SKM-1 treated with dmso at 0.1 percent for 144 hours (cell line): ENCODE measurements around the gene MCM5.
"Not testable (repeated sequence)": the region's sequence is repeated elsewhere in the genome, so short reads cannot be mapped to it uniquely, and the experiment has no call there.

ENCODE experiments used
- DNase-seq: peaks from one replicate; lab custom pipeline; 2025; ENCODE audit not compliant: unreplicated experiment; lab: John Stamatoyannopoulos, UW

MCM5 gene

DNA sequence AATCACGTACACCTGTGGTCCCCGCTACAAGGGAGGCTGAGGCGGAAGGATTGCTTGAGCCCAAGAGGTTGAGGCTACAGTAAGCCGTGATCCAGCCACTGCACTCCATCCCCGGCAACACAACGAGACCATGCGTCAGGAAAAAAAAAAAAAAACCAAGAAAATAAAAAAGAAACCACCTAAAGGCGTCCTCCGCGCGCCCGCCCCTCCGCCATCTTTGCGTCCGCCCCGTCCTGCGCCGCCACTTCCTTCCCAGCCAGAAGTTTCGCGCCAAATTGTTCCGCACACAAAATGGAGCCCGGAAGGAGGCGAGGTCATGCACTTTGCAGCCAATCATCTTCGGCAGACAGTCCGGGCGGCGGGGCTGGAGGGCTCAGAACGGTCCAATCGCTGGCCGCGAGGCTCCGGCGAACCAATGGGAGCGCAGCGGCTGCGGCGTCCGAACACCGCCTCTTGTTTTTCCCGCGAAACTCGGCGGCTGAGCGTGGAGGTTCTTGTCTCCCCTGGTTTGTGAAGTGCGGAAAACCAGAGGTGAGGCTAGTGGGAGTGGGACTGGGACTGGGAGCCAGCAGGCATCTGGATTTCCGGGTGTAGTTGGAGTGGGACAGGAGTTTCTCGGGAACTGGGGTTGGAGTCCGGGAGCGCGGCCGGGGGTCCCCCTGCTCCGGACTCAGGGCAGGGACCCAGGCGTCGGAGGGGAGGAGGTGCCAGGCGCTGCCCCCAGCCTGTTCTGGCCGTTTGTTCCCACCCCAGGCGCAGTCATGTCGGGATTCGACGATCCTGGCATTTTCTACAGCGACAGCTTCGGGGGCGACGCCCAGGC, at the start of gene MCM5:
Gene MCM5 (plus strand): TSS at position 463 of the 823 bp plus-strand sequence. CDS start 299 bp downstream, at position 762.
- DNase-seq, result peak; percentile 98

- peak; percentile 79 for DNase-seq
Observed at GRCh38 chr22:35350539-35351503, 49.1 kb upstream of the MCM5 start.

DNA sequence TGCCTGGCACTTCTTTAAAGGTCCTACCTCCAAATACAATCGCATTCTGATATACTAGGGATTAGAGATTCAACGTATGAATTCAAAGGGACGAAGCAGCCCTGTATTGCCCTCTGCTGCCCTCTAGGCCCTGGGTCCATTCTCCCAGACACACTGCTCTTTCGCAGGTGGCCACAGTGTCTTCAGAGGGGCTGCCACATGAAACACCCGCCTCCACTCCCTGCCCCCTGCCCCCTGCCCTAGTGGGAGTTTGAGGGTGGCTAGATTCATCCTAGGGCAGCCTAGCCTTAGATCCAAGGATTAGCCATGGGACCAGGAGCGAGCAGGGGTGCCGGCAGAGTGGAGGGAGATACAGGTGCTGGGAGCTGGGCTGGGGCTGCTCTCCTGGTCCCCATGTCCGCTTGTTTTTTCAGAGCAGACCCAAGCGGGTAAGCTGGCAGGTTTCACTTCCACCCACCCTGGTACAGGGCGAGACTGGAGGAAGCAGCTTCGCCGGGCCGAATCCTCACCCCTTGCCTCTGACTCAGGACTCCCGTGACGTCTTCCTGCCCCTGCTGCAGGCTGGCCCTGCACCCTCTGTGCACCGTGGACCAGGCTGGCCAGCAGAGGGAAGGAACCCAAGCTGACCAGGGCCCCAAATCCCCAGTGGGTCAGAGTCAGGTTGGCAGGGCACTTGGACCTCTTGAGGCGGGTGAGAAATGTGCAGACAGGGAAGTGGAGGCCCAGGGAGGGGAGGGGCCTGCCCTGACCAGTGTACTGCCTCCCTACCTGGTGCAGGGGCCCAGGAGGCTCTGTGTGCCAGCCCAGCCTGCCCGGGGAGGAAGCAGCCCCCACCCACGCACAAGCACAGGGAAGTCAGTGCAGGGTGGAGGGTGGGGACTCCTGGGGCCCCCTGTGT, 47.5 kb upstream of the MCM5 start:
- DNase-seq, result peak; percentile 62

DNA sequence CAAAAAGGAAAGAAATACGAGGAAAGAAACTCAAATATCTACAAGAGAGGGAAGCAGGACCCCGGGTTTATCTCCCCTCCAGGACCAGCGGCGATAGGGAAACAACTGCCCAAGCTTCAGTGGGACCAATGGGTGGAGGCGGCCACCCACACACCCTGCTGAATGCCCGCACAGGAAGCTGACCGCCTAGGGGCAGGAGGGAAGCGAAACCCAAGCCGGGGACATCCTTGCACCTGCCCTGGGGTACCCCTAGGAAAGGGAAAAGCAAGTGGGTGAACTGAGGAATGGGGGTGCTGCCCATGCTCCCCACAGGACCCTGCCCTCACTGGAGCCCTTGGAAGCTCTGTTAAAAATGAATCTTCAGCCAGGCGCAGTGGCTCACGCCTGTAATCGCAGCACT, 46.6 kb upstream of the MCM5 start:
- no peak for DNase-seq

- no peak for DNase-seq
Observed at GRCh38 chr22:35354068-35354467, 45.9 kb upstream of the MCM5 start.

DNA sequence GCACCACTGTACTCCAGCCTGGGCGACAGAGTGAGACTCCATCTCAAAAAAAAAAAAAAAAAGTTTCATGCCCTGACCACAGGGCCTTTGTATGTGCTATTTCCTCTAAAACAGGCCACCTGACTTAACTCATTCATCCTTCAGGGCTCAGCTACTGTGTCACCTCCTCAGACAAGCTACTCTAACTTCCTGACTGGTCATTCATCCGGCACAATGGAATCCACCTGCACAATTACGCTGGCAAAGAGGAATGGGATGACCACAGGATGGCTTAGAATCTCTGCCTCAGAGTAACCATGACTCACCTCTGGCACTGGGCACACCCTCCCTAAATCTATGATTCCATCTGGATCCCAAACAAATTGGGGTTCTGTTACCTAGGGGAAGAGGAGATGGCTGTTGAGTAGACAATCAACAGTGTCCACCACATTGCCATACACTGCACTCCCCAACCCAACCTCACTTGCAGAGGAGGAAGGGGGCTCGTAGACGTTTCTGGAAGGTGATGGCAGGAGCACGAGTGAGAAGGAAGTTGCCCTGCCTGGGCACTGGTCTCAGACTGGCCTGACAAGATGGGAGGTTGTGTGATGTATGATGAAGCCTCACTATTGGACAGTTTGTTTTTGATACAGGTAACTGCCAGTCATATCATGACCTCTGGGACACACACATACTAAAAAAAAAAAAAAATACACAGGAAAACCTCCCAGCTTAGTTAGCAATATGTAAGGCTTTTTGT, 41.9 kb upstream of the MCM5 start:
- no peak for DNase-seq

DNA sequence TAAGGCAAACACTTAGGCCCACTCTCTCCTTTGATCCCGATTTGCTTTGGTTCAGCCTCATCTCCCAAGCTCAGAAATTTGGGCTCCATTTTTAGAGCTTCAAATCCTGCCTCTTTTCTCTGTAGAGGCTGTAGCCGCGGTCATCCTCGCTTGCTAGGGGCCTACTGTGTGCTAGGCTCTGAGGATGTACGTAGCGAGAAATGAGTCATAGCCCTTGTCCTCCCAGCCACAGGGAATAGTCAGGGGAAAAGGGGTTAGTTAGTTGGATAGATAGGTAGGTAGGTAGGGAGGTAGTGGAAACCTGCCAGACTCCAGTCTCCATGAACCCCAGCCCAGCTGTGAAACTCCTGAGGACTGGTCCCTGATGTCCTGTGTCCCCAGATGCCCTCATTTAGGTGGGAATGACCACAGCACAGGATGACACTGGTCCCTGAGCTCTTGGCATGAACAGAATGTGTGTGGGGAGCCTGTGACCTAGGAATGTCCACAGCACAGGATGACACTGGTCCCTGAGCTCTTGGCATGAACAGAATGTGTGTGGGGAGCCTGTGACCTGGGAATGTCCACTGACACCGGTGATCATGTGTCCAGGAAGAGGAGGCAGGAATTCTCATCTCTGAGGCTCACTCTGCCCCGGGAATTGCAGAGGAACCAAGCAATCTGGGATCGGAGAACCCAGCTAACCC, 40.4 kb upstream of the MCM5 start:
- no peak for DNase-seq

- no peak for DNase-seq
Observed at GRCh38 chr22:35361001-35361558, 38.9 kb upstream of the MCM5 start.

DNA sequence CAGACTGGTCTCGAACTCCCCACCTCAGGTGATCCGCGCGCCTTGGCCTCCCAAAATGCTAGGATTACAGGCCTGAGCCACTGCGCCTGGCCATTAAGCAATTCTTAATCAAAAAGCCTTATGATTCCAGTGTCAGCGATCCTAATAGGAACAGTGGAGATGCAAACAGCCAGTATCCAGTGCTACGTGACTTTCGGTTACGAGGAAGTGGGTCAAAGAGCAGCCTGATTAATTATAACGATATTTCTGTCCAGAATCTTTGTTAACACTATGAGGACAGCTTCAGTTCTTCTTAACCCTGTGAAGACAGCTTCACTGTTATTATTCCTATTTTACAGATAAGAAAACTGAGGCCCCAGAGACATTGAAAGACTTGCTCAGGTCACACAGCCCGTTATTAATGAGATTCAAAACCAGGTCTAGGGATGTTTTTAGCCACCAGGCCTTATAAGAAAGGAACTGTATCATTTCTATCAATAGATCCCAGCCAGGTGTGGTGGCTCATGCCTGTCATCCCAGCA, 36.3 kb upstream of the MCM5 start:
- DNase-seq, result no peak

DNA sequence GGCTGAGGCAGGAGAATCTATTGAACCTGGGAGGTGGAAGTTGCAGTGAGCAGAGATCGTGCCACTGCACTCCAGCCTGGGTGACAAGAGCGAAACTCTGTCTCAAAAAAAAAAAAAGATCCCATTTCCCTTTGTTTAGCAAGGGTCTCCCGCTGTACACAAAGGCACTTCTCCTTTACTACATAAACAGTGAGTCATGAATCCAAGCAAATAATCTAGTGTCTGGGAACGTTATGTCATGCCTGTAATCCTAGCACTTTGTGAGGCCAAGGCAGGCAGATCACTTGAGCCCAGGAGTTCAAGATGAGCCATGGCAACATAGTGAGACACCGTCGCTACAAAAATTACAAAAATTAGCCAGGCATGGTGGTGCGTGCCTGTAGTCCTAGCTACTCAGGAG, 35.7 kb upstream of the MCM5 start:
- DNase-seq, result not testable (repeated sequence)

DNA sequence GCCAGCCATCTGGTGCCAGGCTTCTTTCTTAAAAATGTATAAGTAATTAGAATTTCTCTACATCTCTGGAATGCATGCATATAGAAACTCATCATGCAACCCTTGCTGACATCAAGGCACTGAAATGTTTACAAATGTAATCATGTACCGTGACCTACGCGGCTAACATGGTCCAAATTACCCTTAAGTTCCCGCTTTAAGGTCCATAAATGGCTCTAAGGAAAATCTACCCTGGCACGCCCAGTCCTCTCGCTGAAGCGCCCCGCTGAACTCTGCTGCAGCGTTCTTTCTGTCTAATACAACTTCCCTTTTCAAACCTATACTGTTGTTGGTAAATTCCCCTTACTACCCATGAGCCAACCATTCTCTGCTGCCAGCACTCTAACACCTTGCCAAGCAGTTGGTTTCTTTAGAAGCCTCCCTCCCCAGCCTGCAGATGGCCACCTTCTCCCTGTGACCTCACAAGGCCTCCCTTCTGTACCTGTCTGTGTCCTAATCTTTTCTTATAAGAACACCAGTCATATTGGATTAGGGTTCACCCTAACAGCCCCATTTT, 32.5 kb upstream of the MCM5 start:
- DNase-seq, result peak; percentile 73

GRCh38 chr22:35368386-35368785, 31.6 kb upstream of the MCM5 start:
- DNase-seq, result no peak

DNA sequence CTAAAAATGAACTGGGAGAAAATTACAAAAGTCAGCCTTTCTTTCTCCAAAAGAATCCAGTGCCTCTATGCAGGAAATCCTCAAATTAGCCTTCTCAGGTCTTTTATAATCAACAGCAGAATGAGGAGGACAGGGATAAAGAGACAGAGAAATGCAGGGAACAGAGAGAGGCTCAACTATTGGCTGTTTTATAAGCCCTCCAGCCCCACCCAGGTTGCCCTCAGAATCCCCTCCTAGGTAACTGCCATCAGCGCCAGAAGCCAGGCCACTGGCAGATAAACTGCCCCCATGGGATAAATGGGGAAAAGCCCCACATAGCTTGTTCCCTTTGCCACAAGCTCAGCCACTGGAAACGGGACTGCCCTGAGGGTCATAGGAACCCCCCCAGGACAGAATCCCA, 29.9 kb upstream of the MCM5 start:
- no peak for DNase-seq

DNA sequence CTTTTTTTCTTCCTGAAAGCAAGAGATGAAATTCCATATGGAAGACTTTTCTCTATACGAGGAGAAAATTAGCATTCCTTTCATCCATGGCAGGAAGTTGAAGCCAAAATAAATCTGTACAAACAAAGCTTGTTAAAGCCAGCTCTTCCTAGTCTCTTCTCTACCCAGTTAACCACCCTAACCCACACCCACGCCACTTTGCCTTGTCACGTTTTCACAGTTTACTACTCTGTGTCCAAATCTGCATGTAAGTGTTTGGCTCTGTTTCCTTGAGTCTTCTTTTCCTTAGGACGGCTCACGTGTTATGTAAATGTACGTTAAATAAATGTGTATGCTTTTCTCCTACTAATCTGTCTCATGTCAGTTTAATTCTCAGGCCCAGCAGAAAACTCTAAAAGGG, 26.2 kb upstream of the MCM5 start:
- DNase-seq, result no peak

GRCh38 chr22:35375031-35375430, 24.9 kb upstream of the MCM5 start:
- DNase-seq, result no peak

DNA sequence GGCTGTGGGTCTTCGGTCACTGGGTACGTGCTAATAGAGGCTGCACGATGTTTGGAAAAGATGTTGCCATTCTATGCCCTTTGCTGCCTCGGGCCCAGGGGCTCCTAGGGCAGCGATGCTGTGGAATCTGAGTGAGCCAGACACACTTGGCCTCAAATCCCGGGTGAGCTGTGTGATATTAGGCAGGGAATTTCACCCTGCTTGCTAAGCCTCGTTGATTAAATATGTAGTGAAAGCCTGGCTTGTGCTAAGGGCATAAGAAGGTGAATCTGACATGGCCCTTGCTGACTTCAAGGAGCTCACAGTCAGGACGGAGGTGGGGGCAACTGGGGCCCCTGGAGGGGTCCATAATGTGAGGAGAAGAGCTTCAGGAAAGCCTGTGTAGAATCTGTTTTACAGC, 24.4 kb upstream of the MCM5 start:
- no peak for DNase-seq

- DNase-seq, result peak; percentile 97
Observed at GRCh38 chr22:35376728-35377472, 23.0 kb upstream of the MCM5 start.

GRCh38 chr22:35377735-35378134, 22.2 kb upstream of the MCM5 start:
- no peak for DNase-seq
